Camera-type eye (tissue), 1 donor: ENCODE results near the gene ZNF254. TPM values are rescaled to one million over a fixed set of nuclear protein-coding genes. Genes with fewer than 3 reads are reported as not detected.

ENCODE experiments used
- total RNA-seq: library from RNA; depleted of rRNA; stranded (reverse); fragments of >200 nt; gene quantifications from one replicate; pipeline ENCODE4 v1.2.3, GENCODE V29; 2014

ZNF254 gene
- 101 TPM for total RNA-seq

DNA sequence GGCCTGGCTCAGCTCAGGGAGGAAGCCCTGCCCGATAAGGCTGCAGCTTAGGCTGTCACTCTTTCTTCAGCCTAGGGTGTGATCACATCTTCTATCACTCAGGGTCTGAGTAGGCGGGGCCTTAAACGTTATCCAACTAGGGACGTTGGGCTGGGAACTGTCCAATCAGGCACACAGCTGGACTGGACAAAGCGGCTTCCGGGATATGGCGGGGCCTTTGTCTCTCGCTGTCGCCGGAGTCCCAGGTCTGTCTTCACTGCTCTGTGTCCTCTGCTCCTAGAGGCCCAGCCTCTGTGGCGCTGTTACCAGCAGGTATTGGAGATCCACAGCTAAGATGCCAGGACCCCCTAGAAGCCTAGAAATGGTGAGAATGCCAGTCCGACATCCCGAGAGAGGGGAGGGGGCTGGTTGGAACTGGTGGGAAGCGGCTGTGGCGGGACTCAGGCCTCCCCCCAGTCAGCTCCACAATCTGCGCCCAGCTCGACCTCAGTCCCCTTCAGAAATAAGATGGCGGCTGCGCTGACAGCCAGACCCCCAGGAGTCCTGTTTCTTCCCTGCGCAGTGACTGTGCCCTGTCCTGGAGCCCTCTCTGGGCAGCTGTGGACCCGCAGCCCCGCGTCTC, at the start of gene ZNF254:
Gene ZNF254 (plus strand): TSS at position 214 of the 622 bp plus-strand sequence. CDS start 121 bp downstream, at position 335.

Other genes with a start within 250 kb of the ZNF254 start
- 9.9 TPM for gene ZNF726, start 172.3 kb upstream of the ZNF254 start, total RNA-seq